ENCODE results near the gene DNMT1. TPM values are rescaled to one million over a fixed set of nuclear protein-coding genes. Genes with fewer than 3 reads are reported as not detected.

Gene DNMT1
- total RNA-seq, 1 experiment from 2014 or later, result 210 TPM

DNA sequence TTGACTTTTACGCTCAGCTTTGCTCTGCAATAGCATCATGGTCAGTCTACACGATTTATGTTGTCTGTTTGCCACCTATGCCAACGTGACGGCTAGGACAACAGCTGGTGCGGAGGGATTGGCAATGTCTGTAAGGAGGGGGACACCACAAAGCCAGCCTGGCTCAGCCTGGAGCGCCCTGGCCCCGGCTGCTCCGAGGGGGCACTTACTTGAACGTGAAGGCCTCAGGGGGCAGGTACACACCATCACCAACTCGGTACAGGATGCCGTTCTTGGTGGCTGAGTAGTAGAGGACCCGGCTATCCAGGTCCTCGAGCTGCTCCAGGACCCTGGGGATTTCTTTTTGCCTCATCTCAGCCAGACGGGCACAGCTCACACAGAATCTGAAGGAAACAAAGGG is 48.6 kb downstream of the DNMT1 start (continued):
- TF ChIP-seq TP53 (CRISPR knock-in tag; IDR thresholded peaks at IDR 0.05), result no peak
- no peak for TF ChIP-seq NFATC4 (CRISPR knock-in tag; IDR thresholded peaks at IDR 0.05)

DNA sequence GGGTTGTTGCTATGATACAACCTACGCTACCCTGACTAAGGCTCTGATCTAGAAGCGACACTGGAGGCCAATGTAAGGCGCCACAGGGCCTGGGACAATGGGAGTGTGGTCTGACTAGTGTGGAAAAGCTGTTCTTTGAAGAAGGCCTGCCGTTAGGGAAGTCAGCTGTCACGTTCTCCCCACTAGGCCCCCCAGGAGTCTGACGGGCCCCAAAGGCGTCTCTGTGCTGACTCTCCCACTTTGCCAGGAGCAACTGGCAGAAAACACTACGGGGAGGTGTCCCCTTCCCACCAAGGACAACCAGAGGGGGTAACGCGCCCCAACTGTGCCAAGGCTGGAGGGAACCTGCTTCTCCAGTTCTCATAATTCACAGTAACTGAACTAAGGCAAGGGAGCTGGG is 49.7 kb downstream of the DNMT1 start:
- H3K36me3 Mint-ChIP-seq, result peaks cover 70% of the 10 kb centered on the region
- no peak overlapping the region for H3K4me3 Mint-ChIP-seq
- H3K27me3 Mint-ChIP-seq (ENCODE audit: low read depth), result no peaks in the 10 kb centered on the region
- no peaks in the 10 kb centered on the region for H3K4me1 Mint-ChIP-seq
- ATAC-seq (no peak), DNase-seq (ENCODE audit: low spot score) (no peak)
- ChIA-PET POLR2A (no interaction called here), CTCF (interaction anchor here (0.5 kb wide), 1 partner anchor 89 kb away, joined by 3 read pairs; no protein-coding TSS in a partner anchor)
- H3K9me3 Mint-ChIP-seq, result no peaks in the 10 kb centered on the region
- H3K27ac Mint-ChIP-seq, result no peak overlapping the region
- no peak for TF ChIP-seq RORB (CRISPR knock-in tag; IDR thresholded peaks at IDR 0.05)

DNA sequence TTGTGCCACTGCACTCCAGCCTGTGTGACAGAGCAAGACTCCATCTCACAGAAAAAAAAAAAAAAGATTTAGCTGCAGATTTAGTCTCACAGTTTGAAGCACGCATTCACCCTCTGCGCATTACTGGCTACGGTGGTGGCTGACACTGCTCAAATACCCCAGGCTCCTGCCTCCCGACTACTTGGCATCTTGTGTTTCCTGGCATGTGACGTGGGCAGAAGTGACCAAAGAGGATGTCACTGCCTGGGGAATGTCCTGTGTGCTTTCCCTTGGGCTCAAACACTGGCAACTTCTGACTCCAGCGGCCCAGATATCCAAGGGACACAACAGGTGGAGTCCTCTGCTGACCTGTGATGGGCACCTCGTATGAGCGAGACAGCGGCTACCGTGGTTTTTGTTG is 50.4 kb downstream of the DNMT1 start:
- Mint-ChIP-seq H3K36me3 (peaks cover 68% of the 10 kb centered on the region), H3K9me3 (no peaks in the 10 kb centered on the region), H3K27me3 (ENCODE audit: low read depth) (no peaks in the 10 kb centered on the region), H3K4me1 (no peaks in the 10 kb centered on the region), H3K27ac (no peak overlapping the region), H3K4me3 (no peak overlapping the region)
- ChIA-PET CTCF (interaction anchor here (0.5 kb wide), 1 partner anchor 88 kb away, joined by 3 read pairs; no protein-coding TSS in a partner anchor), POLR2A (no interaction called here)
- ATAC-seq (no peak), DNase-seq (ENCODE audit: low spot score) (no peak)
- TF ChIP-seq GRHL2 (CRISPR knock-in tag; IDR thresholded peaks at IDR 0.05; ENCODE audit: insufficient replicate concordance, severe bottlenecking), result no peak
- TF ChIP-seq CREM (CRISPR knock-in tag; IDR thresholded peaks at IDR 0.05), result no peak
- no peak for TF ChIP-seq GABPB1 (CRISPR knock-in tag; IDR thresholded peaks at IDR 0.05)
- TF ChIP-seq USF1 (CRISPR knock-in tag; IDR thresholded peaks at IDR 0.05), result no peak
- TF ChIP-seq, protein P1, sequence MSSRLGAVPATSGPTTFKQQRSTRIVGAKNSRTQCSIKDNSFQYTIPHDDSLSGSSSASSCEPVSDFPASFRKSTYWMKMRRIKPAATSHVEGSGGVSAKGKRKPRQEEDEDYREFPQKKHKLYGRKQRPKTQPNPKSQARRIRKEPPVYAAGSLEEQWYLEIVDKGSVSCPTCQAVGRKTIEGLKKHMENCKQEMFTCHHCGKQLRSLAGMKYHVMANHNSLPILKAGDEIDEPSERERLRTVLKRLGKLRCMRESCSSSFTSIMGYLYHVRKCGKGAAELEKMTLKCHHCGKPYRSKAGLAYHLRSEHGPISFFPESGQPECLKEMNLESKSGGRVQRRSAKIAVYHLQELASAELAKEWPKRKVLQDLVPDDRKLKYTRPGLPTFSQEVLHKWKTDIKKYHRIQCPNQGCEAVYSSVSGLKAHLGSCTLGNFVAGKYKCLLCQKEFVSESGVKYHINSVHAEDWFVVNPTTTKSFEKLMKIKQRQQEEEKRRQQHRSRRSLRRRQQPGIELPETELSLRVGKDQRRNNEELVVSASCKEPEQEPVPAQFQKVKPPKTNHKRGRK (CRISPR knock-in tag; IDR thresholded peaks at IDR 0.05; ENCODE audit: borderline replicate concordance), result no peak
- TF ChIP-seq NR3C1 (CRISPR knock-in tag; conservative IDR thresholded peaks at IDR 0.05; ENCODE audit: low read depth), result no peak
- TF ChIP-seq KAT7 (CRISPR knock-in tag; IDR thresholded peaks at IDR 0.05; ENCODE audit: borderline replicate concordance), result no peak
- TF ChIP-seq AR (CRISPR knock-in tag; IDR thresholded peaks at IDR 0.05), result no peak
- TF ChIP-seq ZBTB21 (CRISPR knock-in tag; IDR thresholded peaks at IDR 0.05; ENCODE audit: borderline replicate concordance), result no peak
- no peak for TF ChIP-seq ZNF671 (CRISPR knock-in tag; IDR thresholded peaks at IDR 0.05)
- TF ChIP-seq TCF7 (CRISPR knock-in tag; IDR thresholded peaks at IDR 0.05; ENCODE audit: low read depth), result no peak
- no peak for TF ChIP-seq EMX1 (CRISPR knock-in tag; IDR thresholded peaks at IDR 0.05)
- TF ChIP-seq ZNF121 (CRISPR knock-in tag; IDR thresholded peaks at IDR 0.05), result no peak
- no peak for TF ChIP-seq IRF2 (CRISPR knock-in tag; IDR thresholded peaks at IDR 0.05; ENCODE audit: borderline replicate concordance, low read depth)
- TF ChIP-seq FOXP4 (CRISPR knock-in tag; IDR thresholded peaks at IDR 0.05), result no peak
- no peak for TF ChIP-seq NFYB (CRISPR knock-in tag; conservative IDR thresholded peaks at IDR 0.05; ENCODE audit: low read depth)
- no peak for TF ChIP-seq RELA (CRISPR knock-in tag; IDR thresholded peaks at IDR 0.05; ENCODE audit: borderline replicate concordance)

Data from WTC11 (cell line).